HT1080 (cell line): ENCODE measurements around the gene PRDM5. TPM values are rescaled to one million over a fixed set of nuclear protein-coding genes. Genes with fewer than 3 reads are reported as not detected.

ENCODE experiments used
- DNase-seq: peaks from one replicate; pipeline ENCODE4 v3.0.0-alpha.2; 2015; ENCODE audit warnings: low read depth
- total RNA-seq: library from RNA; depleted of rRNA; stranded (reverse); fragments of >200 nt; shearing (Covaris generic); gene quantifications from 2 replicates; pipeline ENCODE4 v1.2.3, GENCODE V29; 2014

Gene PRDM5
- total RNA-seq, 1 experiment from 2014 or later, result 0.63 TPM

- DNase-seq, result no peak
These were observed 208.0 kb downstream of the PRDM5 start for GRCh38 chr4:120714417-120715010.

GRCh38 chr4:120709991-120710390 is 212.5 kb downstream of the PRDM5 start:
- no peak for DNase-seq

- DNase-seq, result no peak
These were observed 218.0 kb downstream of the PRDM5 start for GRCh38 chr4:120704538-120704937.

DNA sequence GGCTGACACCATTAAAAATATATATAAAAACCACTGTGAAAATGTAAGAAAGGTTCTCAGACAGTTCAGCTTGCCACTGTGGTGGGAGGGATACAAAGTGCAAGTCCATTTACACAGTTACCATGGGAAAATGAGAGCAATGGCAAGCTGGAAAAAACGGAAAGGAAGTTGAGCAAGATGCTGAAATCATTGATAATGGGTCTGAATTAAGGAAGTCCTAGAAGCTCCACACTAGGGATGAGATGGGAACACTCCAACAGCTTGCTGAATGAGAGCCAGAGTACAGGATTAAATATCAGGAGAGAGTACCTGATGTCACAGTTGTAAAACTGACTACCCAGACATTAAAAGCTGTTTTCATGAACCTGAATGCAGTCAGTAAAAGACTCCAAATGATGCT is 218.6 kb downstream of the PRDM5 start:
- DNase-seq, result no peak

DNA sequence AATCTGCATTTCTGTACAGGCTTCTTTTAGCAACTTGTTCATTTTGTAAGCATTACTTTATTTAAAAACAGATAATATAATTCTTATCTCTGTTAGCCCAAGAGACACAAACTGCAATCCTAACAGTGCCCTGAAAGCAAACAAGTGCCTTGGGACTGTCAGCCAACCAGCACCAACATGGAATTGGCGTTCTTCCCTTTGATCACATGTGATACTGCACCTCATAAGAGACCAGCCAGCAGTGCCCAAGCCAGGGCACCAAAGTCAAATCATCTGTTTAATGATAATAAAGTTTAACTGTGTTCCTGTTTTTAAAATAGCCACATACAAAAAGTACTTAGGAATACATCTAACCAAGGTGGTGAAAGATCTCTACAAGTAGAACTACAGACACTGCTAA is 223.2 kb downstream of the PRDM5 start:
- DNase-seq, result no peak

- DNase-seq, result peak; percentile 68
These were observed 227.6 kb downstream of the PRDM5 start for GRCh38 chr4:120694973-120695372.

GRCh38 chr4:120693816-120694215 is 228.7 kb downstream of the PRDM5 start:
- DNase-seq, result no peak

- peak; percentile 79 for DNase-seq
These were observed 229.6 kb downstream of the PRDM5 start for GRCh38 chr4:120692964-120693363.

- no peak for DNase-seq
These were observed 231.0 kb downstream of the PRDM5 start for GRCh38 chr4:120691536-120691935.

DNA sequence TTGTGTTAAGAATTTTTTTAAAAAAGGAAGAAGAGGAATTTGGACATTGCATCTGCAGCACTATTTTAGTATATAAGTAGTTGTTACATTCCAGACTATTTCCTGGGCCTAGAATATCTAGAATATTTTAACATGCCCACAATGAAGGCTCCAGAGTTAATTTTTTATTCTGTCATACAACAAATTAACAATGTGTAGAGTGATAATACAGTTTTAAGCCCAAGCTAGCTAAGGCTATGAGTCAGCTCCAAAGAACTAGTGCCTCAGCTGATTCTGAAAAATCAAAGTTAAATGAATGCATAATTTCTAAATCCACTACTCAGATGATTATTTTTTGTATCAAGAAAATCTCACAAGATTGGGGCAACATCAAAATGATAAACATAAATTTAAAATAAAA is 231.4 kb downstream of the PRDM5 start:
- no peak for DNase-seq

GRCh38 chr4:120688791-120689190 is 233.7 kb downstream of the PRDM5 start:
- no peak for DNase-seq

DNA sequence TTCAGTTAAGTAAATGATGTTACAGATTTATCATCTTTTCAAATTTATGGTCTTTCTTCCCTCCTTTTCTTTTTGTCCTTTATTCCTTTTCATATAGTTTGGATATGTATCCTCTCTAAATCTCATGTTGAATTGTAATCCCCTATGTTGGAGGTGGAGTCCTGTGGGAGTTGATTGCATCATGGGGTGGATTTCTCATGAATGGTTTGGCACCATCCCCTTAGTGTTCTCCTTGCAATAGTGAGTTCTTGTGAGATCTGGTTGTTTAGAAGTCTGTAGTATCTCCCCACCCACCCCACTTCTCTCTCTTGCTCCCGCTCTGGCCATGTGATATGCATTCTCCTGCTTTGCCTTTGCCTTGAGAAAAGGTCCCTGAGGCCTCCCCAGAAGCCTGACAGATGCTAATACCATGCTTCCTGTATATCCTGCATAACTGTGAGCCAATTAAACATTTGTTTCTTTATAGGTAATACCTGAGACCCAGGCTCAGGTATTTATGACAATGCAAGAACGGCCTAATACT is 236.7 kb downstream of the PRDM5 start:
- DNase-seq, result no peak

DNA sequence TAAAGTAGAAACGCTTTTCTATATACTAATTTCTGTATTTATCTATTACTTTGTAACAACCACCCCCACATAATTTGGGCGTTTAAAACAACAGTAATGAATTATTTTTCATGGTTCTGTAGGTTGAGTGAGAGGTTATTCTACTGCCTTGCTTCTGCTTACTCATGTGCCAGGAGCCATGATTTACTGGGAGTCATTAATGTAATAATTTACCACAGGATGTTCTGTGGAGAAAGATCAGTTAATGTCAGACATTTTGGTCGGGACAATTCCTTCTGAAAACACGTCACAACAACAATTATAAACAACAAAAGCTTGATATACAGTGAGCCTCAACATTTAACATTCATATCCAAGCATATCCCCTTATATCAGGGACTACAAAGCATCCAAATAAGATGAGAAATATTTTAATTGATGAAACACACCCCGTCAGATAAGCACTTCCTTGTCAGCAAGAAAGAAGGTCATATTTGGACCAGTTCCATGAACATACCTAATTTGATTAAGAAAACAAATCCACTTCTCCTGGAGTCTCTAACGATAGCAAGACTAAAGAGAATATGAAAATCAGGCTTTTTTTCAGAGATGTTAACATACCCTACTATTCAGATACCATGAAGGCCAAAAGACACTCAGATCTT is 238.5 kb downstream of the PRDM5 start:
- DNase-seq, result no peak

DNA sequence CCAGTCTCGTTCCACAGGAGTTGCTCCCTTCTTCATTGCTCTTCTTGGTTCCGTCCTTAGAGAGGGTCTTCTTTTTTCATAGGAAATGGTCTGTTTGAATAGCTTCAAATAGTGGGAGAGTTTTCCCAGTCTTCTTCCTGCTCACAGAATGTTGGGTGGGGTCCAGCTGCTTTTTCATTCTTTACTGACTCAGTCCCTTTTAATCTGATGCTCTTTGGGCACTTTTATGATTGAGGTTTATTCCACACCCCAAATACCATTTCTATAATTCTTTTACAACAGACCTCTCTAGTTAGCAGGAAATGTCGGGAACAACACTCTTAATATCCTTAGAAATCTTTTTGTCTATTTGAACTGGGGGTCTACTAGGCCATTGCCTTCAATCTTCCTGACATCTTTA is 239.5 kb downstream of the PRDM5 start:
- no peak for DNase-seq

DNA sequence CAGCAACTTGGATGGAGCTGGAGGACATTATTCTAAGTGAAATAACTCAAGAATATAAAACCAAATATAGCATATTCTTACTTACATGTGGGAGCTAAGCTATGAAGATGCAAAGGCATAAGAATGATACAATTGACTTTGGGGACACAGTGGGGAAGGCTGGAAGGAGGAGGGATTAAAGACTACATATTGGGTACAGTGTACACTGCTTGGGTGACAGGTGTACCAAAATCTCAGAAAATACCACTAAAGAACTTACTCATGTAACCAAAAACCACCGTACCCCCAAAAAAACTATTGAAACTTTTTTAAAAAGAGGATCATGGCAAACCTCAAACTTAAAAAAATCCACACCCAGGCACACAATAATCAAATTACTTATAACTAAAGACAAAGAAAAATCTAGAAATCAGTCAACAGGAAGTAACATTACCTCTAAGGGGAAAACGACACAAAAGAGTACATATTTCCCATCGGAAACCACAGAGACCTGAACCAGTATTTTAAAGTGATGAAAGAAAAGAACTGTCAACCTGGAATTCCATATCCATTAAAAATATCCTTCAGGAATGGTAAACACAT is 241.8 kb downstream of the PRDM5 start:
- DNase-seq, result no peak

- no peak for DNase-seq
These were observed 248.8 kb downstream of the PRDM5 start for GRCh38 chr4:120673696-120674095.

GRCh38 chr4:120672558-120673147 is 249.9 kb downstream of the PRDM5 start:
- peak; percentile 68 for DNase-seq

GRCh38 chr4:120672076-120672475 is 250.4 kb downstream of the PRDM5 start:
- no peak for DNase-seq

DNA sequence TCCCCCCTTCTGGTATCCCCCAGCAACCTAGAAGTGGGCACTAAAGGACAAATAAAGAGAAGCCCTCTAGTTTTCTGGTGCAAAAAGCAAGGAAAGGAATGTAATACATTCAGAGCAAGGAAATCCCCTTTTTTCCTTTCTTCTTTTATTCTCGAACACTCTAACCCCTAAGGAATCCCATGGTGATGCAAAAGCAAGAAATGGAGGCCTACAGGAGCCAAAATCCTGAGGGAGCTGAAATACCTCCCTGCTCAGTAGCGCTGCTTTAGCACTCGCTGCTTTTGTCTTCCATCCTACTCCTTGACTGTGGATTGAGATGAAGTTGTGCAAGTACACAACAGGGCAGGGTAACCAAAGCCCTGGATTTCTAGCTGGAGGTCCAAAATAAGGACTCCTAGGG is 251.0 kb downstream of the PRDM5 start:
- no peak for DNase-seq

DNA sequence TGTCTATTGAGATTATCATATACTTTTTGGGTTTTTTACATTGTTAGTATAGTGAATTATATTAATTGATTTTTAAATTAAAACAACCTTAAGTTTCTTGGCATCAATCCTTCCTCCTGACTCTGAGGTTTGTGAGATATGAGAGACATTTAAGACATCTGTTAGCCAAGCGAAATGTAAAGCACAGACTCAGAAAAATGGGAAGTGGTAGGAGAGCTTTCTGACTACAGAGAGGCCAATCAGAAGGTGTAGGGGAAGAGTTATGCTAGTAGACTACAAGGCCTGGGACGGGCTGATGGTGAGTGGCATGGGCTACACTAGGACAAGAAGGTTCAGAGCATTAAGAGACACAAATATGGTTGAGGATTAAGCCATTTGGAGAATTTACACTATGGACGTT is 255.4 kb downstream of the PRDM5 start:
- DNase-seq, result no peak

GRCh38 chr4:120664851-120665250 is 257.7 kb downstream of the PRDM5 start:
- no peak for DNase-seq

DNA sequence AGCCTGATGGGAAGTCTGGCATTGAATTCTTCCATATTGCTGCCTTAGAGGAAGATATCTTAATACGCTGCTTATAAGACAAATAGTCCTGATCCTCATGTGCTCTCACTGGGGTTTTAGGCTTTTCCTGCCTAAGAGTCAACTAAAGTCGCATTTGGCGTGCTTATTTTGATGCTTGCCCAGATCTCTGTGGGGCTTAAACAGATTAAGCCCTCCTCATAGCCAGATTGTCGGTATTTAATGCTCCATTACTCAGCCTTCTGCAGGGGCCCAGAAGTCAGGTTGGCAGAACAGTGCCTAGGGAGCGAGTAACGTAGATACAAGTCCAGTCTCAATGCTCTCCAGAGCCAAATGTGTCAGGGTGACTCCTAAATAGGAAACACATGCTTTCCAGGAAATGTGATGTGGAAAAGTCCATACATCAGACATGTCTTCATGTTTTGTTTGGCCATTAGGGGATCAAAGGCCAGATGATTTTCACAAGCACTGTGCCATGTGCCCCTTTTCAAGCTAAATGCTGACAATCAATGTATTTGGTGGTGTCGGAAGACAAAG is 262.8 kb downstream of the PRDM5 start:
- DNase-seq, result no peak
